IPS-NIHi7 (cell line): ENCODE measurements around the gene CENPO.
"Not testable (repeated sequence)": the region's sequence is repeated elsewhere in the genome, so short reads cannot be mapped to it uniquely, and the experiment has no call there.

Experiments used
- DNase-seq: peaks from one replicate; pipeline ENCODE4 v3.0.0; 2012; ENCODE audit warnings: mixed read lengths; ENCODE audit errors: extremely low spot score

Gene CENPO

GRCh38 chr2:24824071-24824588 lies 30.9 kb downstream of the CENPO start:
- DNase-seq: no peak

- peak; percentile 21 for DNase-seq
Measured at GRCh38 chr2:24824966-24825882, 32.0 kb downstream of the CENPO start.

- DNase-seq: peak; percentile 7
Measured at GRCh38 chr2:24825883-24826772, 32.9 kb downstream of the CENPO start.

- no peak for DNase-seq
Measured at GRCh38 chr2:24826773-24827145, 33.5 kb downstream of the CENPO start.

- peak; percentile 94 for DNase-seq
Measured at GRCh38 chr2:24827321-24828237, 34.4 kb downstream of the CENPO start.

- DNase-seq: no peak
Measured at GRCh38 chr2:24828238-24828996, 35.2 kb downstream of the CENPO start.

GRCh38 chr2:24830351-24830750 lies 37.1 kb downstream of the CENPO start:
- DNase-seq: peak; percentile 59

GRCh38 chr2:24830786-24831185 lies 37.6 kb downstream of the CENPO start:
- no peak for DNase-seq

- no peak for DNase-seq
Measured at GRCh38 chr2:24831221-24832072, 38.2 kb downstream of the CENPO start.

GRCh38 chr2:24832073-24832461 lies 38.8 kb downstream of the CENPO start:
- no peak for DNase-seq

- no peak for DNase-seq
Measured at GRCh38 chr2:24832521-24832920, 39.3 kb downstream of the CENPO start.

GRCh38 chr2:24832931-24833701 lies 39.9 kb downstream of the CENPO start:
- no peak for DNase-seq

- DNase-seq: no peak
Measured at GRCh38 chr2:24833821-24834732, 40.9 kb downstream of the CENPO start.

- DNase-seq: no peak
Measured at GRCh38 chr2:24834733-24835395, 41.6 kb downstream of the CENPO start.

GRCh38 chr2:24835411-24835810 lies 42.2 kb downstream of the CENPO start:
- DNase-seq: not testable (repeated sequence)

- no peak for DNase-seq
Measured at GRCh38 chr2:24836206-24836605, 43.0 kb downstream of the CENPO start.

GRCh38 chr2:24836706-24837105 lies 43.5 kb downstream of the CENPO start:
- DNase-seq: no peak
